Superior temporal gyrus (tissue), 1 donor: ENCODE data around the gene PSAP.

ENCODE experiments used
- DNase-seq: peaks from one replicate; pipeline ENCODE4 v3.0.0-alpha.2; 2016; ENCODE audit errors: extremely low spot score

The PSAP gene

DNA sequence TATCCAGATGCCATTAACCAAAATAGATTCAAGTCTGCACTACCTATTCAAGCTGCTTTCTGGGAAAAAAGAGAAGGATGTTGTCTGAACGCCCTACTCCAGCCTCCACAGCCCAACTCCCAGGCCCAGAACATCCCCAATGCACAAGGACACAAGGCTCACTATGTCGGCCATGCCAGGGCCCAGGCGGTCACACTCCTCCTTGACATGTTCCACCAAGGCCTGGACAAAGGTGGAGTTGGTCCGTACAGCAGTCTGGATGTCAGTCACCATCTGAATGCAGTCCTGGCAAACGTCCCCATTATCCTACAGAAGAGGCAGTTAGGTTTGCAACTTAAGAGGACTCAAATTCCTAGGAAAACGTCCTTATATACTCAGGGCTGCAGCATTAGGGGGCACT, 23.2 kb downstream of the PSAP start:
- DNase-seq: no peak

DNA sequence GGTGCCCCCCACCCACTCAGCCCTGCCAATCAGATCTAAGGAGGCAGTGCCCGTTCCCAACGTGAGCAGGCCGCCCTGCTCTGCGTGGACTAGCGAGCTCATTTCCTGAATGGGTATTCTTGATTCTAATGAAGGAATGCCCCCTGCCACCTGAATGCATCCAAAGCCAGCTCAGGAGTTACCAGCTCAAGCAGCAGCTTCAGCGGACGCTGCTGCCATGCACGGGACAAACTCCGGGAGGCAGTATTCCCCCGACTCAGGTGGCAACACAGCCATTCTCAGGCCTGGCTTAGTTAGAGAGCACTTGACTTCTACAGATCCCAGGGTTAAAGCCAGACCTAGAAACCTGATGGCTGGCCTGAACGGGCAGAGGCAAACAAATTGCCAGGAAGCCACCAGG, 25.8 kb downstream of the PSAP start:
- DNase-seq: no peak

DNA sequence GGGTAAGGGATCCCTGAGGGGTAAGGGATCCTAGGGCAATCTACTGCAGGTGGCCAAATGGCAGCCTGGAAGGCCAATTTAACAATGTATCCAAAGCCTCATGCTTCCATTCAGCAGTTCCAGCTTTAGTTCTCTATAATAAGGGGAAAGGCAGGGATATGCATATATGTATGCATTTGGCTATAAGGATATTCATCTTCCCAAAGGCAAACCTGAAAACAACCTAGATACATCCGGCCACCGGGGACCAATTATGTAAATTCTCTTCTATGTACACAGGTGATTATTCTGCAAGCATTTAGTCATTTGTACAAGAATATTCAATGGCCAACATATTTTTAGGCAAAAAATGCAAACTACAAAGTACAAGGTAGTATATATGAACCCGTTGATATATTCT, 26.7 kb downstream of the PSAP start:
- DNase-seq: no peak

DNA sequence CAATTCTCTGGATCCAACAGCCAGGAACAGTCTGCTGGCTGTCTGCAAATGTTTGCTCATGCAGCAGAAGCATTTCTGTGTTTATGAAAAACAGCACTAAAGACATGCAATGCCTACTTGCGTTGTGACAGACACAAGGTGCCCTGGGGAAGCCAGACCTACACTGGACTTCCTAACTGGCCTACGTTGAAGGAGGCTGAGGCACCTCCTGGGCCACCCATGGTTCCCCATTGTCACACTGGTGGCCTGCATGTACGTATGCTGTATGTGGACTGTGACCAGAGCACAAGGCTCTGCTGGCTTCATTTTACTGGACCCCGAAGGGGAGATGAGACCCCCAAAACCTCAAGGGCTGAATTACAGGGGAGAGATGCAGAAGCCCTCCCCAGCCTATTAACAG, 27.7 kb downstream of the PSAP start:
- no peak for DNase-seq

DNA sequence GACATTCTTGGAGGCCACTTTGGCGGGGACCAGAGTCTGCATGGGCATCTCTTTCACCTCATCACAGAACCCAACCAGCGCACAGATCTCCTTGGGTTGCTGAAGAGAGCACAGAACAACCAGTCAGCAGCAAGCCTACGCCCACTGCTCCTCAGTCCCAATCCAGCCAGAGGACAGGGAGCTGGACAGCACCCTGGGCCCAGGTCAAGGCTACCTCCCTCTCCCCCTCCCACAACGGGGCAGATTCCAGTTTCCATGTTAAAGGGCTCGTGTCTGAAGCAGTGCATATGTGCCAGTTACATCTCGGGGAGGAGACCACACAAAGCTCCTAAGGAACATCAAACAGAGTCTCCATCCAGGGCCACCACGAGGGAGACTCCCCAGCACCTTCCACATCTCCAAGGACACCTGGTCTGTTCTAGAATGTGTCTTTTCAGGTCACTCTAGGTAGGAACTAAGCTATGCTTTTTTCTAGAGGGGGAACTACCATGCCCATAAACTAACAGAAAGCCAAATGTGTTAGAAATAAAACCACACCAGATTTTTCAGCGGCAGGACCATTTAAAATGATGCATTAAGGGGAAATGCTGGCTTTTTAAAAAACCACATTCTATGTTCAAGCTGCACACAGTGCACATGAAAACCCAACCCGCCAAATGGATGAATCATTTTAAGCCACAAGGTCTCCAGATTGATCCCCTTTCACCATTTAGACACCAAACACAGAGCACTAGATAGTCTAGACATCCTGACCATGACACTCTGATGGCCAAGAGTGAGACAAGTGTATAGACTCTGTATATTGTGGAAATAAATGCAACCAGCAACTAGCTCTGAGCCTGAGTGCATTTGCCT, 28.9 kb downstream of the PSAP start:
- no peak for DNase-seq

DNA sequence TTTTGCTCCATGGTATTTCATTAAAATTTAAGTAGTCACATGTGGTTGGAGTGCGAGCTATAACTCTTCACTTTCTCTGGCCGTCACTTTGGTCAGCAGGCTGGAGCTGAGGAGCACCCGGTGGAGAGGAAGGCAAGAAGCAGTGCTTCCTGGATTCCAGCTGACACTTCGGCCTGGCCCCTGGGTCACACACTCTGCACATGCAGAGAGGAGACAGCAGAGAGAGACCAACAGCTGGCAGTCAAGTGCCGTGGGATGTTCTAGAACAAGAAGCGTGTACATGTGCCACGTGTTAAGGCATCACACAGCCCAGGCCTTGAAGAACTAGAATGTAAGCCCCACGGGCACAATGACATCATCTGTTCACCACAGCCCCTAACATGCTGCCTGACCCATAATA, 30.1 kb downstream of the PSAP start:
- no peak for DNase-seq

DNA sequence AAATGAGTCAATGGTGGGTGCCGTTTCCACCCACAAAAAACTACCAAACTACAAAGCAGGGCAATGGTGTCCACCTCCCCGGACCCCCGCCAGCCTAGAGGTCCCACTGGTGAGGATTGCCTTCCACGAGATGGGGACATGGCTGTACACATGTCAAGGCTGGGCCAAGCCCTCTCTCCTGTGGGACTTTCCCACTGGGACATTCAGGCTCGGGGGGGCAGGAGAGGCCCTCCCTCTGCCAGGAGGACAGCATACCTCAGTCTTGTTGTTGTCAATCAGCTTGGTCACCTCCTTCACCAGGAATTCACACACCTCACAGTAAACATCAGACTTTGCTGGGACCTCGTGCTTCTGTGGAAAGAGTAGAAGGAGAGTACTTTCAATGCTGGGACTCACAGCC, 31.1 kb downstream of the PSAP start:
- DNase-seq: no peak

DNA sequence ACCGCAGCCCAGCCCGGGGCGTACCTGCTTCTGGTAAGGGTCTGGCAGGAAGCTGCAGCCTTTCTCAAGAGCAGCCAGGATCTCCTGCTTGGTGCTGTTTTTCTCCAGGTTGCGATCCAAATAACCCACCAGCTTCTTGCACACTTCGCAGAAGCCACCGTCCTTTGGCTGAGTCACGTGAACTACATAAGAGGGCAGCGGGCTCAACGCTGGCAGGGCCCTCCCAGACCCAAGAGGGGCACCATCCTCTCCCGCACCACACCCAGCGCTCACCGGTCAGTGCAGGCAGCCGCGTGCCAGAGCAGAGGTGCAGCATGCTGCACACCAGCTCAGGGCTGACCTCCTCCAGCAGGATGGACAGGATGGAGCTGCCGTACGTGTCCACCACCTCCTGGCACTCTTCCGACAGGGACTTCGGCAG, 31.6 kb downstream of the PSAP start:
- DNase-seq: no peak

DNA sequence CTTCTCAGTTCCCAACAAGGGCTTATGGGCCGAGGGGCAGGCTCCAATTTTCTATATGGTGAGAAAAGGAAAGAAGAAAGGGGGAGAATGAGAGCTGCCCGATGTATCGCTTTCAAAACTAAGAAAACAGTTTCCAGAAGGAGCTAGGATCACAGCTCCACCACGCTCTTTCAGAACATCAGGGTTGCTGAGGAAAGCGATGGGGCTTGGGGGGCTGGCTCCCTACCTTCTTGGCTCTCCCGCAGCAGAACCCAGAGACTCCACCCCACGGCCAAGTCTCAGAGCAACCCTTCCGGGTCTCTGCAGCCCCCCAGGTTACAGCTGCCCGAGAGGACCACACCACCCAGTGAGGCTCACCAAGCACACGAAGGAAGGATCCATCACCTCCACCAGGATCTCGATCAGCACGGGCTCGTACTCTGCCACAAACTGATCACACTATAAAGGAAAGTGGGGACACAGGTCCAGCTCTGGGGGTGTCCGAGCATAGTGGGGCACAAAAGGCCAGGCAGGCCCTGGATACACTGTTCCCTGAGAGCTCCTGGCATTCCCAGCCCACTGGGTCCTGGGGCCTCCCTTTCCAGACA, 32.3 kb downstream of the PSAP start:
- no peak for DNase-seq

DNA sequence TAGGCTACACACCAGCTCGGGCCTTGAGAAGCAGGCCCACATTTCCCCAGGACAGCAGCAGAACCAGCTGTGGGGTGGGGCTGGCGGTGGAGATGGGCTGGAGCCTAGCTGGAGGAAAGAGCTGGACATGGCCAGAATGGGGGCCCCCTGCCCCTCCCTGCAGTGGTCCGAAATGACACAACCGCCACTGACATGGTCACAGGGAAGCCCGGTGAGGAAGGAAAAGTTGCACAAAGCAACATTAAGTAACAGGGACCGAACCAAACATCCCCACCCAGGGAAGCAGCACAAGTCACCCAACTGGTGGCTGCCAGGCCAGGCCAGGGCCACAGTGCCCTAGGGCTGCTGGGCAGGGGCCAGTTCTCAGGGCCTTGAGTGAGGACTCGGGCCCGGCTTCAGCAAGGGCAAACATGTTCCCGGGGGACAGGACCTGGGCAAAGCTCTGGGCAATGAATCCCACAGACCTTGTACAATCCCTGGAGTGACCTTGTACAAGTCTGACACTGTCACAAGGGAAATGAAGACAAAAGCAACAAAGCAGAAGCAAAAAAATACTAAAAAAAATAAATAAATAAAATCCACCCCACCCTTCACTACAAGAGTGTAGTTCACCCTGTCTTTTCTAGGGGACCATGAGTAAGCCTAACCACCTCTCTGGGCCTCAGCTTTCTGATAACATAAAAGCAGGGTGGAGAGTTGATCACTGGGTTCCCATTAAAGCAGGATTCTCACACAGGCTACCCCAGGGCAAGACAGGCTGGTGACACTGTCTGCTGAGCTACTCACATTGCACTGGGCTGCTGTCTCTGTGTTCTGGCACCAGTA, 33.0 kb downstream of the PSAP start:
- no peak for DNase-seq

DNA sequence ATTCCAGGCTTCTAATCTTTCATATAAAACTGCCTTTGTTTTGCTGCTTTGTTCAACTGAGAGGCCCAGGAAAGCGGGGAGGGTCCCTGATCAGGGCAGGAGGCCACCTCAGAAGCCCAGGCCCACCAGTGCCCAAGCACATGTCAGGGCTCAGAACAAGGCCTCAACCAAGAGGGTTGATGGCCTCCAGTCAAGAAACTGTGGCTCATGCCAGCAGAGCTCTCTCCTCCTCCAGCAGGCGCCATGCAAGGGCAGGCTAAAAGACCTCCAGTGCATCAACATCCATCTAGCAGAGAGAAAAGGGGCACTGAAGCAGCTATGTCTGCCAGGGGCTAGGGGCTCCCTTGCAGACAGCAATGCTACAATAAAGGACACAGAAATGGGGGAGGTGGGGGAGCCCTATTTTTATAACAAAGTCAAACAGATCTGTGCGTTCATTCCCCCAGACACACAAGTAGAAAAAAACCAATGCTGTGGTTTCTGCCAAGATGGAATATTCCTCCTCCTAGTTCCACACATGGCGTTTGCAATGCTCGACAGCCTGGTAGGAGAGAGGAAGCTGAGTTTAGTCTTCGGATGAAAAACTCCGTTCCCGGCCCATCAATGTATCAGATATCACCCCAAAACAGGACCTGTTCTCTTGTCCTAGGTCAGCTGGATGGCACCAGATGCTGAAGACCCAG, 34.0 kb downstream of the PSAP start:
- peak; percentile 60 for DNase-seq

DNA sequence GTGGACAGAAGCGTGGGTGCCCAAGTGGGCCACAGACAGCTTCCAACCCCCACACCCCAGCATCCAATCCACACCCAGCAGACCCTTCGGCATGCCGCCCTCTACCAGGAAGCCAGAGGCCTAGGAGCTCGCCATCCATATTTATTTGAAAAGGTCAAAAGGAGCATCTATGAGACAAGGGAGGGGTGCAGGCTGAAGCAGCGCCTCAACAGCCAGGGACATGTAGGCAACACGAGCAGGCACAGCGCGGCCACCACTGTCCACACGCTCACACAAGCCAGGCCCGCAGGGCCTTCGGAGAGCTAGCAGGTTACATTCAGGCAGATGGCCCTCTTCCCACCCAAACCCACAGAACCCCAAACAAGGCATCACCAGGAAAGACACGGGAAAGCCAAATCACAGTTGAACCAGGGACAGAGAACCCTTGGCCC, 34.6 kb downstream of the PSAP start:
- no peak for DNase-seq

DNA sequence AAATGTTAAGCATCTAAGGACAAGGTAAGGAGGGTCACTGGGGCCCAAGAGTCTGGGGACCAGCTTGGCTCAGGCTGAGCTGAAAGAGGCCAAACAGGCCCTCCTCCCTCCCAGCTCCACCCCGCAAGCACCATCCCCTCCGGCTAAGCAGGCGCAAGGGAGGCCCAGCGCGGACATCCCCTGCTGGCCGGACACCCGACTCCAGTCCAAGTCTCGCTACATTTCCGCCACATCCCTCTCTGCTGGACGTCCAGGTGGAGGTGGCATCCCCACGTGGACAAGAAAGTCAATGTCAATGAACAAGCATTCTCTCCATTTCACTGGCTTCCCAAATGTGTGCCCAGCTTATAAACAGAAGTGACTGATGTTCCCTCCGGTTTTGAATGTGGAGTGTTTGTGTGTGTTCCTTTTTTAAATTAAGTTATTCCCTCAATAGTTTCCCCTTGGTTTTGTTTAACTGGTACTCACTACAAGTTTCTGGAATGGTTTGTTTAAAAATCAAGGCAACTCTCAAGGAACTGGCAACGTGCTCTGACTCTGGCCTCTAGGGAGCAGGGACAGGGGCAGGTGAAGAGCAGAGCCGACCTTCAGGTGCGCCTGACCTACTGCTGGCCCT, 35.4 kb downstream of the PSAP start:
- no peak for DNase-seq

DNA sequence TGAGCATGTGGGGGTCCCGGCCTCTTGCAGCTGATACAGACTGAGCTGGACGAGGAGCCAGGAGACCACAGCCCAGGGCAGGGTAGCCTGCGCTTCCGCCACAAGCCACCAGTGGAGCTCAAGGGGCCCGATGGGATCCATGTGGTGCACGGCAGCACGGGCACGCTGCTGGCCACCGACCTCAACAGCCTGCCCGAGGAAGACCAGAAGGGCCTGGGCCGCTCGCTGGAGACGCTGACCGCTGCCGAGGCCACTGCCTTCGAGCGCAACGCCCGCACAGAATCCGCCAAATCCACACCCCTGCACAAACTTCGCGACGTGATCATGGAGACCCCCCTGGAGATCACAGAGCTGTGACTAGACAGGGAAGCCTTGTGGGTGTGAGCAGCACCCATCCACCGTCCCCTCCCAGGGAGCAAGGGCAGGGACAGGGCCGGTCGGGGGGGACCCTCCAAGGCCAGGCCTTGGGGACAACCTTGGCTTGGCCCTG, 36.1 kb downstream of the PSAP start:
- DNase-seq: no peak

DNA sequence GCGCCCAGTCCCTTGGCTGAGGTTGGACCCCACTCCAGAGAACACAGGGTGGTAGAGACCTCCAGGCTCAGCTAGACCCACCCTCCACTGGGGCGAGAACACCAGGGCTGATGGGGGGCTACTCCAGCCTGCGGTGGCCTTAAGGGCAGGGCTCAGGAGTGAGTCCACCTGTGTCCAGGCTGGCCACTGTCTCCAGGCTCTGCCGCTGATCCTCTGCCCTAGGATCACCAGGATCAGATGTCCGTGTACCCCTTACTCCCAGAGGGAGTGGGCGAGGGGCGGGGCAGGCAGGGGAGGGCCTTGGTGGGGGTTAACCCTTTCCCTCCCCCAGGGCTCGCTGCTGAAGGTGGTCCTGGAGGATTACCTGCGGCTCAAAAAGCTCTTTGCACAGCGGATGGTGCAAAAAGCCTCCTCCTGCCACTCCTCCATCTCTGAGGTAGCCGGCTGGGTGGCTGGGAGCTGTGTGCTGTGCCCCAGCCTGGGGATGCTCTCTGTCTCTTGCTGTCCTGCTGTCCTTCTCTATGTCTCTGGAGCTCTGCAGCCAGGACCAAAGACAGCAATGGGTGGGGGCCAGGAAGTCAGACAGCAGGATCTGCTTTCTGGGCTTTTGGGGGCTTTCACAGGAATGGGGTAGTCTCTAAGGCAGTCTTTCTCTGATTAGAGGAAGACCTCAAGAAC, 38.0 kb downstream of the PSAP start:
- DNase-seq: no peak

DNA sequence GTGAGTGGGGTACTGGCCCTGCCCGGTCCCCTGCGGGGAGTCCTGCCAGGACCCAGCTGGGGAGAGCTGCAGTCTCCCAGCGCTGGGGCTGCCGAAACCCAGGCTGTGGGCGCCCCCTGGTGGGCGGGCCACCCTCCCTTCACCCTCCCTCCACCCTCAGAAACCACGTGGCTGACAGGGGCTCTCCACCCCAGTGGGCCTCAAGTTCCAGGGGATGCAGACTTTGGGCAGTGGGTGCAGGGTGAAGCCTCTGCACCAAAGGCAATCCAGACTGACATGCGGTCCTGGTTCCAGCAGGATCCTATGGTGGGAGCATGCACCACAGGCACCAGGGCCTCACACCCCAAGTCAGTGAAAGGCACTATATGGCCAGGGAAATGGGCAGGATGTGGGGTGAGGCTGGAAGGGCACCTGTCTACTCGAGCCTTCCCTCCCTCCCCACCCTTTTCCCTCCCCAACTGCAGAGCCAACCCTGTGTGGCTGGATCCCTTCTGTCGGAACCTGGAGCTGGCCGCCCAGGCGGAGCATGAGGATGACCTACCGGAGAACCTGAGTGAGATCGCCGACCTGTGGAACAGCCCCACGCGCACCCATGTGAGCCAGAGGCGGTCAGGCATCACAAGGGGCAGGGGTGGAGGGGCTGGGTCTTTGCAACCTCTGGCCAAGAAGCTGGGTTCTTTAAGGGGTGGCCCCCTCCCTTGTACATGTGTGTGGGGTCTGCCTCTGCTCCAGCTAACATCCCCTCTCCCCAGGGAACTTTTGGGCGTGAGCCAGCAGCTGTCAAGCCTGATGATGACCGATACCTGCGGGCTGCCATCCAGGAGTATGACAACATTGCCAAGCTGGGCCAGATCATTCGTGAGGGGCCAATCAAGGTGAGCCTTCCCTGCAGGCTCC, 38.8 kb downstream of the PSAP start:
- DNase-seq: peak; percentile 71

DNA sequence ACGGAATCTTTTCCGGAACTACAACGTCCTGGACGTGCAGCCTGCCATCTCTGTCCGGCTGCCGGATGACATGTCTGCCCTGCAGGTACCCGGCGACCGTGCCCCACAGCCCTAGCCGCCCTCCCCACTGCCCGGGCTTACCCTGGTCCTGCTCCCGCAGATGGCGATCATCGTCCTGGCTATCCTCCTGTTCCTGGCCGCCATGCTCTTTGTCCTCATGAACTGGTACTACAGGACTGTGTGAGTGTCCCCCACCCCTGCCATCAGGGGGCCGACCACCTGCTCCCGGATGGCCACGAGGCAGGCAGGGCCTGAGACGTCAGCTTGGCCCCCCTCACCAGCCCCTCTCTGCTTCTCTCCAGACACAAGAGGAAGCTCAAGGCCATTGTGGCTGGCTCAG, 39.7 kb downstream of the PSAP start:
- DNase-seq: no peak

DNA sequence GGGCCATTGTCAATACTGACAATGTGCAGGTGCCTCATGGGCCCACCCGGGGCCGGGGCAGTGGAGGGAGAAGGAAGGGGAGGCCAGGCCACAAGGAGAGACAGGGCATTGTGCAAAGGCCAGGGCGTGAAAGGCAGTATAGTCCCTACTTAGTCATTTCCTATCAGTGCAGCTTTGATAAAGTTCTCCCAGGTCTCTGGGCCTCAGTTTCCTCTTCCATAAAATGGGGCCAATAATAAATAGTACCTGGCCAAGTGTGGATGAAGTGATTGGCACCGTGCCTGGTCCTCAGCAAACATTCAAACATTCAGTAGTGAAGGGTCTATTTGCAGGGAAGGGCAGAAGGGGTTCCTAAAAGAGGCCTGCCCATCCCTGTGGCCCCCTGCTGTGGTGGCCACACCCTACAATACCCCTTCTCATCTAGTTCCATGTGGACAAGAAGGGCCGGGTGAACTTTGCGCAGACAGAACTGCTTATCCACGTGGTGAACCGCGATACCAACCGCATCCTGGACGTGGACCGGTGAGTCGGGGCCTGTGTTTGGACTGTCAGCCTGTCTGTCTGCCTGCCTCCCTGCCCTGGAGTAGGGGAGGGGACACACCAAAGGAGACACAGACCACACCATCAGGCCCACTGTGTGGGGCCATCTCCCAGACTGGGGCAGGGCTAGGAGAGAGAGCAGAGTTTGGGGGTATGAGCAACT, 40.9 kb downstream of the PSAP start:
- DNase-seq: no peak

DNA sequence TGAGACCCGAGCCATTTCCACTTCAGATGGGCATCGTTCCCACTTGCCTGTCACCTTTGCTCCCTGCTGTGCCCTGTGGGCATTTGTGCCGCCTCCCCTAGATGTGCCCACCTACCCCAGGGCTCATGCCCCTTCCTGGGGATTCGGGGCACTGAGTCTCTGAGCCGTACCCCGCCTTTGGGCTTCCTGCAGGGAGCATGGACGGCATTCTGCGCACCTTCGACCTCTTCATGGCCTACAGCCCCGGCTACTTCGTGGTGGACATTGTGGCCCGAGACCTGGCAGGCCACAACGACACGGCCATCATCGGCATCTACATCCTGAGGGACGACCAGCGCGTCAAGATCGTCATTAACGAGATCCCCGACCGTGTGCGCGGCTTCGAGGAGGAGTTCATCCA, 41.4 kb downstream of the PSAP start:
- no peak for DNase-seq
